Activated T-helper 2 cell treated with anti-CD3 and anti-CD28 coated beads, Interferon-gamma antibody, Interleukin-2, Interleukin-4, amounts not matched to agents 10 μg/mL and 5 μg/mL and 100 μg/mL, durations not matched to agents 14 hours and 24 hours and 36 hours (primary cell): ENCODE measurements around the gene SFMBT2. TPM values are rescaled to one million over a fixed set of nuclear protein-coding genes. Genes with fewer than 3 reads are reported as not detected.

Source experiments
- DNase-seq: peaks from one replicate; pipeline ENCODE4 v3.0.0; 2021; ENCODE audit warnings: low spot score
- H3K27ac Mint-ChIP-seq: one replicate; pipeline ENCODE4 v1.8.0; 2021; ENCODE audit warnings: mixed read lengths
- H3K27me3 Mint-ChIP-seq: one replicate; pipeline ENCODE4 v1.8.0; 2021; ENCODE audit warnings: low read depth, mixed read lengths
- H3K36me3 Mint-ChIP-seq: one replicate; pipeline ENCODE4 v1.8.0; 2021; ENCODE audit warnings: low read depth, mixed read lengths
- H3K4me1 Mint-ChIP-seq: one replicate; pipeline ENCODE4 v1.8.0; 2021; ENCODE audit warnings: low read depth, mixed read lengths
- H3K4me3 Mint-ChIP-seq: one replicate; pipeline ENCODE4 v1.8.0; 2021; ENCODE audit warnings: low read depth, mild to moderate bottlenecking, moderate library complexity, mixed read lengths
- H3K9me3 Mint-ChIP-seq: one replicate; pipeline ENCODE4 v1.8.0; 2021; ENCODE audit warnings: mixed read lengths
- intact Hi-C: fragments of 100-400 bp; cut with micrococcal nuclease; formaldehyde crosslinking; loops from one replicate; pipeline ENCODE4 v1.15.1; 2023
- total RNA-seq: library from RNA; stranded (reverse); gene quantifications from 2 replicates; pipeline ENCODE4 v1.2.3, GENCODE V29; 2022

Gene SFMBT2
- total RNA-seq, 1 donor from 2014 or later, result 27.6 TPM

- H3K27ac Mint-ChIP-seq, result no peak overlapping the region
- H3K4me3 Mint-ChIP-seq, result no peak overlapping the region
- H3K27me3 Mint-ChIP-seq, result no peaks in the 10 kb centered on the region
- peaks cover 12% of the 10 kb centered on the region for H3K36me3 Mint-ChIP-seq
- H3K9me3 Mint-ChIP-seq, result no peaks in the 10 kb centered on the region
- DNase-seq, result no peak
- intact Hi-C loops, result no loop called here
- H3K4me1 Mint-ChIP-seq, result peaks cover 5% of the 10 kb centered on the region
Measured at GRCh38 chr10:7285522-7286322, 125.1 kb downstream of the SFMBT2 start.

- no peak overlapping the region for H3K27ac Mint-ChIP-seq
- H3K9me3 Mint-ChIP-seq, result no peaks in the 10 kb centered on the region
- H3K4me3 Mint-ChIP-seq, result no peak overlapping the region
- no peak for DNase-seq
- intact Hi-C loops, result no loop called here
- H3K4me1 Mint-ChIP-seq, result peaks cover 3% of the 10 kb centered on the region
- H3K27me3 Mint-ChIP-seq, result no peaks in the 10 kb centered on the region
- H3K36me3 Mint-ChIP-seq, result peaks cover 18% of the 10 kb centered on the region
Measured at GRCh38 chr10:7283246-7283645, 127.6 kb downstream of the SFMBT2 start.

GRCh38 chr10:7282457-7282856 is 128.4 kb downstream of the SFMBT2 start:
- H3K36me3 Mint-ChIP-seq, result peaks cover 20% of the 10 kb centered on the region
- H3K4me3 Mint-ChIP-seq, result no peak overlapping the region
- intact Hi-C loops, result no loop called here
- no peaks in the 10 kb centered on the region for H3K27me3 Mint-ChIP-seq
- no peak overlapping the region for H3K27ac Mint-ChIP-seq
- H3K9me3 Mint-ChIP-seq, result no peaks in the 10 kb centered on the region
- H3K4me1 Mint-ChIP-seq, result peaks cover 3% of the 10 kb centered on the region
- DNase-seq, result no peak

- peaks cover 3% of the 10 kb centered on the region for H3K4me1 Mint-ChIP-seq
- H3K36me3 Mint-ChIP-seq, result peaks cover 27% of the 10 kb centered on the region
- no peak overlapping the region for H3K4me3 Mint-ChIP-seq
- H3K27me3 Mint-ChIP-seq, result no peaks in the 10 kb centered on the region
- H3K27ac Mint-ChIP-seq, result no peak overlapping the region
- DNase-seq, result no peak
- intact Hi-C loops, result no loop called here
- no peaks in the 10 kb centered on the region for H3K9me3 Mint-ChIP-seq
Measured at GRCh38 chr10:7281429-7281828, 129.4 kb downstream of the SFMBT2 start.

- H3K4me1 Mint-ChIP-seq, result peaks cover 13% of the 10 kb centered on the region
- no peak overlapping the region for H3K4me3 Mint-ChIP-seq
- peaks cover 32% of the 10 kb centered on the region for H3K36me3 Mint-ChIP-seq
- H3K27ac Mint-ChIP-seq, result no peak overlapping the region
- DNase-seq, result no peak
- no peaks in the 10 kb centered on the region for H3K27me3 Mint-ChIP-seq
- intact Hi-C loops, result no loop called here
- H3K9me3 Mint-ChIP-seq, result no peaks in the 10 kb centered on the region
Measured at GRCh38 chr10:7279303-7279702, 131.5 kb downstream of the SFMBT2 start.

- Mint-ChIP-seq H3K36me3 (peaks cover 32% of the 10 kb centered on the region), H3K27me3 (no peaks in the 10 kb centered on the region), H3K27ac (no peak overlapping the region), H3K4me3 (no peak overlapping the region), H3K4me1 (peaks cover 18% of the 10 kb centered on the region), H3K9me3 (no peaks in the 10 kb centered on the region)
- intact Hi-C loops, result no loop called here
- no peak for DNase-seq
Measured at GRCh38 chr10:7277867-7278266, 133.0 kb downstream of the SFMBT2 start.

GRCh38 chr10:7277432-7277831 is 133.4 kb downstream of the SFMBT2 start:
- Mint-ChIP-seq H3K36me3 (peaks cover 34% of the 10 kb centered on the region), H3K27me3 (no peaks in the 10 kb centered on the region), H3K4me3 (no peak overlapping the region), H3K4me1 (peaks cover 21% of the 10 kb centered on the region), H3K27ac (no peak overlapping the region), H3K9me3 (no peaks in the 10 kb centered on the region)
- intact Hi-C loops, result no loop called here
- no peak for DNase-seq

GRCh38 chr10:7275761-7276440 is 134.9 kb downstream of the SFMBT2 start:
- peaks cover 47% of the 10 kb centered on the region for H3K36me3 Mint-ChIP-seq
- H3K4me3 Mint-ChIP-seq, result no peak overlapping the region
- peak overlapping the region; percentile 47 for H3K27ac Mint-ChIP-seq
- peaks cover 5% of the 10 kb centered on the region for H3K9me3 Mint-ChIP-seq
- no peaks in the 10 kb centered on the region for H3K27me3 Mint-ChIP-seq
- DNase-seq, result no peak
- H3K4me1 Mint-ChIP-seq, result peaks cover 33% of the 10 kb centered on the region
- intact Hi-C loops, result no loop called here

- Mint-ChIP-seq H3K27me3 (no peaks in the 10 kb centered on the region), H3K9me3 (peaks cover 5% of the 10 kb centered on the region), H3K27ac (no peak overlapping the region), H3K4me1 (peaks cover 46% of the 10 kb centered on the region), H3K4me3 (no peak overlapping the region), H3K36me3 (peaks cover 59% of the 10 kb centered on the region)
- intact Hi-C loops, result loop anchor here (5.0 kb wide), 1 partner anchor 347 kb away; no protein-coding TSS in a partner anchor
- DNase-seq, result no peak
Measured at GRCh38 chr10:7274293-7274692, 136.5 kb downstream of the SFMBT2 start.

- Mint-ChIP-seq H3K36me3 (peaks cover 52% of the 10 kb centered on the region), H3K27me3 (no peaks in the 10 kb centered on the region), H3K27ac (peak overlapping the region; percentile 62), H3K4me3 (no peak overlapping the region), H3K9me3 (peaks cover 5% of the 10 kb centered on the region), H3K4me1 (peaks cover 53% of the 10 kb centered on the region)
- no peak for DNase-seq
- intact Hi-C loops, result loop anchor here (5.0 kb wide), 1 partner anchor 345 kb away; no protein-coding TSS in a partner anchor
Measured at GRCh38 chr10:7272008-7272407, 138.8 kb downstream of the SFMBT2 start.

GRCh38 chr10:7269988-7270387 is 140.8 kb downstream of the SFMBT2 start:
- Mint-ChIP-seq H3K4me1 (peaks cover 42% of the 10 kb centered on the region), H3K4me3 (no peak overlapping the region), H3K9me3 (peaks cover 5% of the 10 kb centered on the region), H3K27ac (peak overlapping the region; percentile 72), H3K27me3 (no peaks in the 10 kb centered on the region), H3K36me3 (peaks cover 40% of the 10 kb centered on the region)
- no peak for DNase-seq
- intact Hi-C loops, result loop anchor here (1.0 to 5.0 kb wide), 5 partner anchors 11 to 343 kb away; no protein-coding TSS in a partner anchor

GRCh38 chr10:7267142-7267541 is 143.7 kb downstream of the SFMBT2 start:
- intact Hi-C loops, result no loop called here
- Mint-ChIP-seq H3K4me1 (peaks cover 30% of the 10 kb centered on the region), H3K9me3 (peaks cover 5% of the 10 kb centered on the region), H3K27ac (no peak overlapping the region), H3K36me3 (peaks cover 35% of the 10 kb centered on the region), H3K27me3 (no peaks in the 10 kb centered on the region), H3K4me3 (no peak overlapping the region)
- DNase-seq, result no peak
